Astrocyte of the spinal cord (primary cell): Measurements from ENCODE around the gene AAK1.
A peak's percentile ranks its signal among the peaks of the same experiment; 100 is the strongest.

ENCODE experiments used
- DNase-seq: peaks from one replicate; pipeline ENCODE4 v3.0.0; 2011; ENCODE audit warnings: low read depth, low spot score
- H3K4me3 ChIP-seq: 2 replicates; pipeline ENCODE4 v1.5.1; 2011; ENCODE audit warnings: low read depth, mild to moderate bottlenecking, low read length, moderate library complexity
- CTCF ChIP-seq: IDR thresholded peaks from 2 replicates; pipeline ENCODE4 v1.5.1; 2012; ENCODE audit warnings: low read depth, mild to moderate bottlenecking, low read length, inconsistent platforms
- in situ Hi-C: cut with HindIII; loops from 2 replicates; pipeline ENCODE4 v1.10.0; 2017; ENCODE audit warnings: low sequenced_read_pairs

Gene AAK1

GRCh38 chr2:69563021-69563420 is 80.5 kb downstream of the AAK1 start:
- H3K4me3 ChIP-seq: no peak overlapping the region
- no peak for TF ChIP-seq CTCF
- in situ Hi-C loops: no loop called here
- no peak for DNase-seq

- in situ Hi-C loops: no loop called here
- no peak for TF ChIP-seq CTCF
- no peak for DNase-seq
- H3K4me3 ChIP-seq: no peak overlapping the region
Observed at GRCh38 chr2:69561101-69561500, 82.4 kb downstream of the AAK1 start.

- DNase-seq: no peak
- H3K4me3 ChIP-seq: no peak overlapping the region
- in situ Hi-C loops: no loop called here
- no peak for TF ChIP-seq CTCF
Observed at GRCh38 chr2:69560147-69560482, 83.4 kb downstream of the AAK1 start.

GRCh38 chr2:69559442-69560146 is 83.9 kb downstream of the AAK1 start:
- no peak overlapping the region for H3K4me3 ChIP-seq
- TF ChIP-seq CTCF: peak; percentile 65
- in situ Hi-C loops: no loop called here
- DNase-seq: peak; percentile 58

GRCh38 chr2:69556008-69556407 is 87.5 kb downstream of the AAK1 start:
- no peak for TF ChIP-seq CTCF
- in situ Hi-C loops: no loop called here
- no peak overlapping the region for H3K4me3 ChIP-seq
- DNase-seq: no peak

GRCh38 chr2:69554981-69555380 is 88.6 kb downstream of the AAK1 start:
- no peak for TF ChIP-seq CTCF
- no peak for DNase-seq
- no peak overlapping the region for H3K4me3 ChIP-seq
- in situ Hi-C loops: no loop called here
